HepG2 (cell line): Measurements from ENCODE around the gene PODN. TPM values are rescaled to one million over a fixed set of nuclear protein-coding genes. Genes with fewer than 3 reads are reported as not detected.

ENCODE experiments used
- ARNT2 ChIP-seq: sonication (generic); formaldehyde crosslinking; IDR thresholded peaks from 2 replicates; pipeline ENCODE4 v1.8.0; 2022; ENCODE audit warnings: mild to moderate bottlenecking, low read depth, missing genetic modification reagents, moderate library complexity
- BHLHE40 ChIP-seq: IDR thresholded peaks from 2 replicates; pipeline ENCODE4 v1.6.1; 2011; ENCODE audit warnings: low read length, improper control_type of control experiment
- FOSL1 ChIP-seq: sonication (generic); formaldehyde crosslinking; IDR thresholded peaks from 2 replicates; pipeline ENCODE4 v1.9.0; 2021; ENCODE audit warnings: missing genetic modification reagents, borderline replicate concordance
- GABPA ChIP-seq, 2 experiments: IDR thresholded peaks; 2 replicates each; pipeline ENCODE4 v1.6.1; 2011 to 2016; ENCODE audit warnings: low read depth in 2 of 2, low read length in 1 of 2, missing biosample characterization in 1 of 2, missing genetic modification characterization in 1 of 2
- HNF1B ChIP-seq: sonication (generic); formaldehyde crosslinking; IDR thresholded peaks from 2 replicates; pipeline ENCODE4 v1.5.1; 2020; ENCODE audit warnings: mild to moderate bottlenecking, moderate library complexity, missing genetic modification reagents
- KDM3A ChIP-seq: IDR thresholded peaks from 2 replicates; pipeline ENCODE4 v1.6.1; 2018; ENCODE audit warnings: low read depth, missing compliant biosample characterization
- MED1 ChIP-seq: sonication (generic); formaldehyde crosslinking; IDR thresholded peaks from 2 replicates; pipeline ENCODE4 v1.4.0; 2020; ENCODE audit warnings: missing genetic modification reagents
- MNT ChIP-seq: fragments of 450-650 bp; IDR thresholded peaks from 2 replicates; pipeline ENCODE4 v1.6.1; 2016
- RAD21 ChIP-seq: fragments of 450-650 bp; formaldehyde crosslinking; IDR thresholded peaks from 2 replicates; pipeline ENCODE4 v1.5.0; 2020; ENCODE audit warnings: mild to moderate bottlenecking
- SOX6 ChIP-seq, 2 experiments: fragments of 450-650 bp in 1 of 2; sonication (generic) in 1 of 2; formaldehyde crosslinking in 1 of 2; IDR thresholded peaks; 2 replicates each; pipeline versions ENCODE4 v1.4.0 to v1.6.1; 2017 to 2020; ENCODE audit warnings: antibody characterized with exemption in 1 of 2, mild to moderate bottlenecking in 1 of 2, missing genetic modification reagents in 1 of 2
- SPEN ChIP-seq: sonication (generic); formaldehyde crosslinking; IDR thresholded peaks from 2 replicates; pipeline ENCODE4 v1.5.1; 2020; ENCODE audit warnings: low read depth, mild to moderate bottlenecking, missing genetic modification reagents
- SYNCRIP ChIP-seq: fragments of 200-400 bp; formaldehyde crosslinking; IDR thresholded peaks from 2 replicates; pipeline ENCODE4 v1.6.1; 2018; ENCODE audit warnings: mild to moderate bottlenecking, low read depth, low read length; ENCODE audit not compliant: insufficient read depth
- ZNF138 ChIP-seq: sonication (generic); formaldehyde crosslinking; IDR thresholded peaks from 2 replicates; pipeline ENCODE4 v1.5.0; 2020; ENCODE audit warnings: mild to moderate bottlenecking, low read depth, missing genetic modification reagents
- ZNF33B ChIP-seq: sonication (generic); formaldehyde crosslinking; IDR thresholded peaks from 2 replicates; pipeline ENCODE4 v1.5.1; 2020; ENCODE audit warnings: mild to moderate bottlenecking, missing genetic modification reagents
- ZNF503 ChIP-seq: sonication (generic); formaldehyde crosslinking; IDR thresholded peaks from 2 replicates; pipeline ENCODE4 v1.4.0; 2020; ENCODE audit warnings: missing genetic modification reagents
- ZNF605 ChIP-seq: sonication (generic); formaldehyde crosslinking; IDR thresholded peaks from 2 replicates; pipeline ENCODE4 v1.8.0; 2022; ENCODE audit warnings: mild to moderate bottlenecking, missing genetic modification reagents
- ZNF7 ChIP-seq: IDR thresholded peaks from 2 replicates; pipeline ENCODE4 v1.6.1; 2016; ENCODE audit warnings: missing biosample characterization, missing genetic modification reagents
- ZNF816 ChIP-seq: sonication (generic); formaldehyde crosslinking; IDR thresholded peaks from 2 replicates; pipeline ENCODE4 v1.8.0; 2022; ENCODE audit warnings: missing genetic modification reagents, mild to moderate bottlenecking, borderline replicate concordance
- ZNF839 ChIP-seq: sonication (generic); formaldehyde crosslinking; IDR thresholded peaks from 2 replicates; pipeline ENCODE4 v1.4.0; 2020; ENCODE audit warnings: missing genetic modification reagents, mild to moderate bottlenecking, borderline replicate concordance
- polyA plus RNA-seq, 8 experiments: library from polyadenylated mRNA; depleted of rRNA in 3 of 8; stranded (reverse) in 7 of 8; unstranded in 1 of 8; fragments of >200 nt; fragmentation: Illumina TruSeq in 4 of 8; extraction: Trizol in 4 of 8; gene quantifications; 2 replicates each; pipeline versions ENCODE4 v1.2.1 to v1.2.3, GENCODE V29; 2011 to 2016; ENCODE audit warnings: low read depth in 4 of 8, missing spikeins in 1 of 8, mixed read lengths in 1 of 8; ENCODE audit not compliant: insufficient read depth in 1 of 8
- total RNA-seq, 5 experiments: library from RNA; depleted of rRNA; stranded (reverse); fragments of >200 nt; fragmentation: Illumina TruSeq; extraction: Trizol; gene quantifications; 2 replicates each; pipeline ENCODE4 v1.2.3, GENCODE V29; 2016; ENCODE audit warnings: low read depth in 1 of 5
- TF ChIP-seq, protein P1 (sequence below): sonication (generic); formaldehyde crosslinking; IDR thresholded peaks from 2 replicates; pipeline ENCODE4 v1.4.0; 2020; ENCODE audit warnings: missing genetic modification reagents
- TF ChIP-seq, protein P2 (sequence below): sonication (generic); formaldehyde crosslinking; IDR thresholded peaks from 2 replicates; pipeline ENCODE4 v1.4.0; 2020; ENCODE audit warnings: low read depth, mild to moderate bottlenecking, missing genetic modification reagents

PODN gene
- total and polyA plus RNA-seq, 2 of the 13 experiments (the other 11 are each of a cell fraction or from before 2014, with no cell fraction given): 0.13 TPM; not detected in 1

DNA sequence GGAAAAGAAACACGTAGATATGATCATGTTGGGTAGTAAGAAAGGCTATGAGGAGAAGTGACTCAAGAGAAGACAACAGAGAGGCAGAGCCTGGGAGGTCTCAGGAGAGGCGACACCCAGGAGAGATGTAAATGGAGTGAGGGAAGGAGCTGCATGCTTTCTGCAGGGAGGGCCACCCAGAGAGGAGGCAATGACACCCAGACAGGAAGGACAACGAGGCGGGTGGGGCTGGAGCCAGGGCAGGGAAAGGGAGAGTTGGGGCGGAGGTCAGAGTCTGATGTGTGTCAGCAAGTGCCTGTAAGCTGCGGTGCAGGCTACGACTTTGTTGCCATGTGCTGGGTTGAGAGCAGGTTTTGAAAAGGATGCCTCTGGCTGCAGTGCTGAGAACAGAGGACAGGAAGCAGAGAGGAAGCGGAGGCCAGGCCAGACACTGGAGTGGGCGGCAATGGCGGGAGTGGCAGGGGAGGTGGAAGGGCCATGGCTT, 49.1 kb downstream of the PODN start (continued):
- TF ChIP-seq ZNF503 (CRISPR knock-in tag) (no peak), ZNF138 (CRISPR knock-in tag) (no peak), HNF1B (CRISPR knock-in tag) (peak; percentile 90), MED1 (peak; percentile 87), GABPA (IDR thresholded peaks at IDR 0.05; ENCODE audit: low read depth, low read length) (no peak), GABPA (CRISPR knock-in tag; IDR thresholded peaks at IDR 0.05; ENCODE audit: low read depth) (peak; percentile 70), KDM3A (CRISPR knock-in tag) (0 out of 2 replicates have a peak, but pooled peaks have one; percentile 17), RAD21 (no peak), ZNF7 (CRISPR knock-in tag) (no peak), ZNF816 (CRISPR knock-in tag) (0 out of 2 replicates have a peak, but pooled peaks have one; percentile 49), SPEN (CRISPR knock-in tag) (peak; percentile 76), ZNF605 (CRISPR knock-in tag) (peak; percentile 77; the same call in 1 of the 2 replicates), BHLHE40 (0 out of 2 replicates have a peak, but pooled peaks have one; percentile 29), SOX6 (IDR thresholded peaks at IDR 0.05) (no peak), SOX6 (CRISPR knock-in tag; IDR thresholded peaks at IDR 0.05) (peak; percentile 63), SYNCRIP (no peak), ARNT2 (CRISPR knock-in tag) (0 out of 2 replicates have a peak, but pooled peaks have one; percentile 36), FOSL1 (no peak), MNT (peak; percentile 61), ZNF839 (CRISPR knock-in tag) (no peak), ZNF33B (CRISPR knock-in tag) (no peak)
- TF ChIP-seq, protein P1, sequence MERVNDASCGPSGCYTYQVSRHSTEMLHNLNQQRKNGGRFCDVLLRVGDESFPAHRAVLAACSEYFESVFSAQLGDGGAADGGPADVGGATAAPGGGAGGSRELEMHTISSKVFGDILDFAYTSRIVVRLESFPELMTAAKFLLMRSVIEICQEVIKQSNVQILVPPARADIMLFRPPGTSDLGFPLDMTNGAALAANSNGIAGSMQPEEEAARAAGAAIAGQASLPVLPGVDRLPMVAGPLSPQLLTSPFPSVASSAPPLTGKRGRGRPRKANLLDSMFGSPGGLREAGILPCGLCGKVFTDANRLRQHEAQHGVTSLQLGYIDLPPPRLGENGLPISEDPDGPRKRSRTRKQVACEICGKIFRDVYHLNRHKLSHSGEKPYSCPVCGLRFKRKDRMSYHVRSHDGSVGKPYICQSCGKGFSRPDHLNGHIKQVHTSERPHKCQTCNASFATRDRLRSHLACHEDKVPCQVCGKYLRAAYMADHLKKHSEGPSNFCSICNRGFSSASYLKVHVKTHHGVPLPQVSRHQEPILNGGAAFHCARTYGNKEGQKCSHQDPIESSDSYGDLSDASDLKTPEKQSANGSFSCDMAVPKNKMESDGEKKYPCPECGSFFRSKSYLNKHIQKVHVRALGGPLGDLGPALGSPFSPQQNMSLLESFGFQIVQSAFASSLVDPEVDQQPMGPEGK (CRISPR knock-in tag): peak; percentile 77
- TF ChIP-seq, protein P2, sequence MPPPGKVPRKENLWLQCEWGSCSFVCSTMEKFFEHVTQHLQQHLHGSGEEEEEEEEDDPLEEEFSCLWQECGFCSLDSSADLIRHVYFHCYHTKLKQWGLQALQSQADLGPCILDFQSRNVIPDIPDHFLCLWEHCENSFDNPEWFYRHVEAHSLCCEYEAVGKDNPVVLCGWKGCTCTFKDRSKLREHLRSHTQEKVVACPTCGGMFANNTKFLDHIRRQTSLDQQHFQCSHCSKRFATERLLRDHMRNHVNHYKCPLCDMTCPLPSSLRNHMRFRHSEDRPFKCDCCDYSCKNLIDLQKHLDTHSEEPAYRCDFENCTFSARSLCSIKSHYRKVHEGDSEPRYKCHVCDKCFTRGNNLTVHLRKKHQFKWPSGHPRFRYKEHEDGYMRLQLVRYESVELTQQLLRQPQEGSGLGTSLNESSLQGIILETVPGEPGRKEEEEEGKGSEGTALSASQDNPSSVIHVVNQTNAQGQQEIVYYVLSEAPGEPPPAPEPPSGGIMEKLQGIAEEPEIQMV (CRISPR knock-in tag): no peak
